Stimulated activated CD8-positive, alpha-beta memory T cell treated with anti-CD3 and anti-CD28 coated beads, Interleukin-15, amount 100 ng/mL, for 1 hour (primary cell): Measurements from ENCODE around the gene TPRX1.
"Not testable (repeated sequence)": the region's sequence is repeated elsewhere in the genome, so short reads cannot be mapped to it uniquely, and the experiment has no call there.

Source experiments
- DNase-seq: peaks from one replicate; pipeline ENCODE4 v3.0.0-alpha.2; 2020; ENCODE audit warnings: low read depth

The TPRX1 gene

GRCh38 chr19:47766670-47767069 lies 37.7 kb downstream of the TPRX1 start:
- DNase-seq = no peak

GRCh38 chr19:47766359-47766620 lies 38.1 kb downstream of the TPRX1 start:
- no peak for DNase-seq

- no peak for DNase-seq
Observed at GRCh38 chr19:47765523-47766358, 38.6 kb downstream of the TPRX1 start.

- not testable (repeated sequence) for DNase-seq
Observed at GRCh38 chr19:47764705-47765104, 39.6 kb downstream of the TPRX1 start.

- no peak for DNase-seq
Observed at GRCh38 chr19:47762615-47763308, 41.6 kb downstream of the TPRX1 start.

GRCh38 chr19:47762151-47762550 lies 42.2 kb downstream of the TPRX1 start:
- no peak for DNase-seq

GRCh38 chr19:47761566-47761965 lies 42.8 kb downstream of the TPRX1 start:
- DNase-seq = no peak

GRCh38 chr19:47760632-47760999 lies 43.7 kb downstream of the TPRX1 start:
- no peak for DNase-seq

GRCh38 chr19:47758443-47758804 lies 45.9 kb downstream of the TPRX1 start:
- no peak for DNase-seq

GRCh38 chr19:47757617-47758442 lies 46.5 kb downstream of the TPRX1 start:
- no peak for DNase-seq

- DNase-seq = no peak
Observed at GRCh38 chr19:47756953-47757608, 47.3 kb downstream of the TPRX1 start.

GRCh38 chr19:47756627-47756929 lies 47.8 kb downstream of the TPRX1 start:
- no peak for DNase-seq

GRCh38 chr19:47755762-47756626 lies 48.4 kb downstream of the TPRX1 start:
- no peak for DNase-seq

GRCh38 chr19:47755065-47755761 lies 49.1 kb downstream of the TPRX1 start:
- no peak for DNase-seq

GRCh38 chr19:47754206-47755064 lies 49.9 kb downstream of the TPRX1 start:
- no peak for DNase-seq

- no peak for DNase-seq
Observed at GRCh38 chr19:47752440-47753211, 51.7 kb downstream of the TPRX1 start.
